ENCODE measurements around the gene CFAP61. TPM values are rescaled to one million over a fixed set of nuclear protein-coding genes. Genes with fewer than 3 reads are reported as not detected.

The CFAP61 gene
- total RNA-seq, 2 experiments from 2014 or later: not detected

DNA sequence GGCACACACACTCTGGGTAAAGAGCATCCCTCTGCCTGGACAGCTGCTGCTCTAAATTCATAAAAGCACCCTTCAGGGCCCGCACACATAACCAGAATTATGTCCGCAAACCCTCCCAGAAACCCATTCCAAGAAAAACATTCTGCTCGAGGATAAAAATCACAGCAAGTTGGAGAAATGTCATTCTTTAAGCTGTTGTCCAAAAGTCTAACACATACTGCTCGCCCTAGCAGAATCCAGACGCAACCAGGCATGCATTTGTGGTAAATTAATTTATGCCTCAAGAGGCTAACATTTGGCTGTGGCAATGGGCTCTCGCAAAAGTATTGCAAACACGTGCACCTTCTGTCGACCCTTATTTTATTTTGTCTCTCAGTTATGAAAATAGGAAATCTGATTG is 199.5 kb downstream of the CFAP61 start:
- no peaks in the 10 kb centered on the region for H3K9me3 Mint-ChIP-seq
- no peak overlapping the region for H3K27ac Mint-ChIP-seq
- intact Hi-C loops (cut with micrococcal nuclease): no loop called here
- ChIA-PET POLR2A (no interaction called here), CTCF (interaction anchor here (1.3 kb wide), 1 partner anchor 14 kb away, joined by 3 read pairs; no protein-coding TSS in a partner anchor)
- DNase-seq: no peak
- no peak overlapping the region for H3K4me3 Mint-ChIP-seq
- TF ChIP-seq, protein P1, sequence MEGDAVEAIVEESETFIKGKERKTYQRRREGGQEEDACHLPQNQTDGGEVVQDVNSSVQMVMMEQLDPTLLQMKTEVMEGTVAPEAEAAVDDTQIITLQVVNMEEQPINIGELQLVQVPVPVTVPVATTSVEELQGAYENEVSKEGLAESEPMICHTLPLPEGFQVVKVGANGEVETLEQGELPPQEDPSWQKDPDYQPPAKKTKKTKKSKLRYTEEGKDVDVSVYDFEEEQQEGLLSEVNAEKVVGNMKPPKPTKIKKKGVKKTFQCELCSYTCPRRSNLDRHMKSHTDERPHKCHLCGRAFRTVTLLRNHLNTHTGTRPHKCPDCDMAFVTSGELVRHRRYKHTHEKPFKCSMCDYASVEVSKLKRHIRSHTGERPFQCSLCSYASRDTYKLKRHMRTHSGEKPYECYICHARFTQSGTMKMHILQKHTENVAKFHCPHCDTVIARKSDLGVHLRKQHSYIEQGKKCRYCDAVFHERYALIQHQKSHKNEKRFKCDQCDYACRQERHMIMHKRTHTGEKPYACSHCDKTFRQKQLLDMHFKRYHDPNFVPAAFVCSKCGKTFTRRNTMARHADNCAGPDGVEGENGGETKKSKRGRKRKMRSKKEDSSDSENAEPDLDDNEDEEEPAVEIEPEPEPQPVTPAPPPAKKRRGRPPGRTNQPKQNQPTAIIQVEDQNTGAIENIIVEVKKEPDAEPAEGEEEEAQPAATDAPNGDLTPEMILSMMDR (IDR thresholded peaks at IDR 0.05): no peak
- no peaks in the 10 kb centered on the region for H3K36me3 Mint-ChIP-seq (ENCODE audit: low read depth)
- no peak for ATAC-seq
- peaks cover 2% of the 10 kb centered on the region for H3K27me3 Mint-ChIP-seq
- no peaks in the 10 kb centered on the region for H3K4me1 Mint-ChIP-seq (ENCODE audit: low read depth)

- Mint-ChIP-seq H3K9me3 (no peaks in the 10 kb centered on the region), H3K27me3 (peaks cover 2% of the 10 kb centered on the region), H3K4me3 (no peak overlapping the region), H3K27ac (no peak overlapping the region), H3K36me3 (ENCODE audit: low read depth) (no peaks in the 10 kb centered on the region), H3K4me1 (ENCODE audit: low read depth) (no peaks in the 10 kb centered on the region)
- CTCF ChIA-PET: no interaction called here
- ATAC-seq (no peak), DNase-seq (no peak)
- TF ChIP-seq, protein P1 (IDR thresholded peaks at IDR 0.05): no peak
- POLR2A ChIA-PET: no interaction called here
- intact Hi-C loops (cut with micrococcal nuclease): no loop called here
These were observed 200.9 kb downstream of the CFAP61 start for GRCh38 chr20:20253039-20253743.

DNA sequence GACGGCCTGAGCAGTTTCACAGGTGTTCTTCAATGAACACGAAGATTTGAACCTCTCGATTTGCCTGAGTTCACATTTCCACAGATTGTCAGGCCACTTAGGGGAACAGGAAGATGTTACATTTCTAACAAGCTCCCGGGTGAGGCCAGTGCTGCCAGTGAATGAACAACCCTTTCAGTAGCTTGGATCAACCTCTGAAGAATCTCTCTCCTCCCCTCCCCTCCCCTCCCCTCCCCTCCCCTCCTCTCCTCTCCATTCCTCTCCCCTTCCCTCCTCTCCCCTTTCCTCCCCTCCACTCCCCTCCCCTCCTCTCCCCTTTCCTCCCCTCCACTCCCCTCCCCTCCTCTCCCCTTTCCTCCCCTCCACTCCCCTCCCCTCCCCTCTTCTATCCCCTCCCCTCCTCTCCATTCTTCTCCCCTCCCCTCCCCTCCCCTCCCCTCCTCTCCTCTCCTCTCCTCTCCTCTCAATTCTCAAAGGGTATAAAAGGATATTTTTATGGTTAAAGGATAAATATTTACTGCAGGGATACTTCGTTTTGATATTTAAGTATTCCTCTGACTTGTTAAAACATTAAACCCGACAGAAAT is 201.5 kb downstream of the CFAP61 start:
- Mint-ChIP-seq H3K9me3 (no peaks in the 10 kb centered on the region), H3K27ac (no peak overlapping the region), H3K4me3 (no peak overlapping the region), H3K27me3 (peaks cover 2% of the 10 kb centered on the region), H3K36me3 (ENCODE audit: low read depth) (no peaks in the 10 kb centered on the region), H3K4me1 (ENCODE audit: low read depth) (no peaks in the 10 kb centered on the region)
- no peak for DNase-seq
- TF ChIP-seq, protein P1 (IDR thresholded peaks at IDR 0.05): no peak
- ChIA-PET CTCF (interaction anchor here (1.3 kb wide), 1 partner anchor 16 kb away, joined by 4 read pairs; no protein-coding TSS in a partner anchor), POLR2A (no interaction called here)
- no peak for ATAC-seq
- intact Hi-C loops (cut with micrococcal nuclease): no loop called here

DNA sequence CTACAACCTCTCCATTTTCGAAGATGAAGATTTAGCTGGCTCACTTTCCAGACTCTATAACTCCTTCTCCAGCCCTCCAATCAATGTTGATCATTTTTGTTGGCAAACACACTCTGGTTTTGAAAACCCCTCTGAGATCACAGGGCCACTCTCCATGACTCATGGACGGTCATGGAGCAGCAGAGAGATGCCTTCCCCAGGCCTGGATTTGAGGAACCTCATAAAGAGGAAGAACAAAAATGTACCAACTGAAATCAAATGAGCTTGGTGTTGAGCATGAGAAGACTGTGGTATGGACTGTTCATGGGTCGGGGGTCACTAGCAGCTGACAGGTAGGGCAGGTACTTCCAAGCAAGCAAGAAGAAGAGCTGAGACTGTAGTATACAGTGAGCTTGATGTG is 202.8 kb downstream of the CFAP61 start:
- ATAC-seq (no peak), DNase-seq (no peak)
- Mint-ChIP-seq H3K27me3 (peaks cover 2% of the 10 kb centered on the region), H3K4me1 (ENCODE audit: low read depth) (no peaks in the 10 kb centered on the region), H3K4me3 (no peak overlapping the region), H3K9me3 (no peaks in the 10 kb centered on the region), H3K36me3 (ENCODE audit: low read depth) (no peaks in the 10 kb centered on the region), H3K27ac (no peak overlapping the region)
- ChIA-PET CTCF (interaction anchor here (1.3 kb wide), 1 partner anchor 18 kb away, joined by 4 read pairs; no protein-coding TSS in a partner anchor), POLR2A (interaction anchor here (0.7 kb wide), 1 partner anchor 11 kb away, joined by 3 read pairs; no protein-coding TSS in a partner anchor)
- TF ChIP-seq, protein P1 (IDR thresholded peaks at IDR 0.05): no peak
- intact Hi-C loops (cut with micrococcal nuclease): no loop called here

- CTCF ChIA-PET: interaction anchor here (1.6 kb wide), 1 partner anchor 22 kb away, joined by 3 read pairs; no protein-coding TSS in a partner anchor
- no peak overlapping the region for H3K27ac Mint-ChIP-seq
- no peaks in the 10 kb centered on the region for H3K9me3 Mint-ChIP-seq
- TF ChIP-seq, protein P1 (IDR thresholded peaks at IDR 0.05): no peak
- no peak overlapping the region for H3K4me3 Mint-ChIP-seq
- H3K36me3 Mint-ChIP-seq (ENCODE audit: low read depth): no peaks in the 10 kb centered on the region
- intact Hi-C loops (cut with micrococcal nuclease): no loop called here
- no peak for DNase-seq
- ATAC-seq: no peak
- POLR2A ChIA-PET: interaction anchor here (0.6 kb wide), 1 partner anchor 30 kb away, joined by 3 read pairs; no protein-coding TSS in a partner anchor
- peaks cover 1% of the 10 kb centered on the region for H3K27me3 Mint-ChIP-seq
- no peaks in the 10 kb centered on the region for H3K4me1 Mint-ChIP-seq (ENCODE audit: low read depth)
These were observed 207.2 kb downstream of the CFAP61 start for GRCh38 chr20:20259533-20259932.

Data from activated CD8-positive, alpha-beta T cell treated with anti-CD3 and anti-CD28 coated beads for 36 hours (primary cell).